ENCODE measurements around the gene JSRP1. TPM values are rescaled to one million over a fixed set of nuclear protein-coding genes. Genes with fewer than 3 reads are reported as not detected.

The JSRP1 gene
- total RNA-seq, 1 experiment from 2014 or later, result 0.38 TPM

DNA sequence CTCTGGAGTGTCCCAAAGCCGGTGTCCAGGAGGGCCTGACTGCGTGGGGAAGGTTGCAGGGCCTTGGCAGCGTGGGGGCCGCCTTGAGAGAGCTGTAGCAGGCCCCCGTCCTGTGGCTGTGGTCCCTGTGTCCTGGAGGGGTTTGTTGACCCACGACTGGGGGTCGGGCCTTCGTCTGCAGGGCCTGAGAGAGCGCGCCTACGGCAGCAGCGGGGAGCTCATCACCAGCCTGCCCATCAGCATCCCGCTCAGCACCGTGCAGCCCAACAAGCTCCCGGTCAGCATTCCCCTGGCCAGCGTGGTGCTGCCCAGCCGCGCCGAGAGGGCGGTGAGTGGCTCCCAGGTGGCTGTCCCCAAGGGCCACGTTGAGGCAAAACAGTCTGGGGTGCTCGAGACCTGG lies 38.6 kb downstream of the JSRP1 start:
- DNase-seq (ENCODE audit: low spot score), result no peak

DNA sequence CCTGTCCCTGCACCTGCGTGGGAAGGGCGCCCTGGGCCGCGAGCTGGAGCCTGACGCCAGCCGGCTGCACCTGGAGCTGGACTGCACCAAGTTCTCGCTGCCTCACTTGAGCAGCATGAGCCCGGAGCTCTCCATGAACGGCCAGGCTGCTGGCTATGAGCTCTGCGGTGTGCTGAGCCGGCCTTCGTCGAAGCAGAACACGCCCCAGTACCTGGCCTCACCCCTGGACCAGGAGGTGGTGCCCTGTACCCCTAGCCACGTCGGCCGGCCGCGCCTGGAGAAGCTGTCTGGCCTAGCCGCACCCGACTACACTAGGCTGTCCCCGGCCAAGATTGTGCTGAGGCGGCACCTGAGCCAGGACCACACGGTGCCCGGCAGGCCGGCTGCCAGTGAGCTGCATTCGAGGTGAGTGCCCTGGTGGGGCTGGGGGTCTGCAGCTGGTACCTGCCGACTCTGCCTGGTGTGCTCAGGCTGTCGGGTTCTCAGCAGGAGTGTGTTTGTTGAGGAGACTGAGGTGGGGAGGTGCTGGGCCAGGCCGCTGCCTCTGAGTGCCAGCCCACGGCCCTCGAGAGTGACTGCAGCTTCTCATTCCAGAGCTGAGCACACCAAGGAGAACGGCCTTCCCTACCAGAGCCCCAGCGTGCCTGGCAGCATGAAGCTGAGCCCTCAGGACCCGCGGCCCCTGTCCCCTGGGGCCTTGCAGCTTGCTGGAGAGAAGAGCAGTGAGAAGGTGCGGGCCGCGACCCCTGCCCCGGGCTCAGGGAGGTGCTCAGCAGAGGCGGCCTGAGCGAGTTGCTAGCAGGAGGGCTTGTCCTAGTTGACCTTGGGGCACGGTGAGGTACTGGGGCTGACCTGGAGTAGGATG lies 39.6 kb downstream of the JSRP1 start:
- no peak for DNase-seq (ENCODE audit: low spot score)

DNA sequence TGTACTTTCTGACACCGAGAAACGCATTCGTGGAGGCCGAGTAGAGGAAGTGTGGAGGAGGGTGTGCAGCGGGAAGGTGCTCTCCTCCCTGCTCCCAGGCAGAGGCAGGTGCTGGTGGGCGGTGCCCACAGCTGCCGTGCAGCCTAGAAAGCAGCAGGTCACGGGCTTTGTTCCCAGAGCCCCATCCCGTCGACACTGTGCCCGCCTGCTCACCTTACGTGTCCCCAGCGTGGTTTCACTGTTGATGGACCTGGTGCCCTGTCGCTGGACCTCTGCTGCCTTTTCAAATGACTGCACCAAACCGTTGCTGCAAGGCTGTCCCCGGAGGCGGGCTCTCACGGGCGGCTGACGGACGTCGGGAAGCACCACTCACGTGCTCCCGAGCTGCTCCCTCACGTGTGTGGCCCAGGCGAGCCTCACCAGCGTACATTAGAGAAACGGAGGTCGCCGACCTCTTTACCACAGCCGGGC lies 40.9 kb downstream of the JSRP1 start:
- DNase-seq (ENCODE audit: low spot score), result no peak

DNA sequence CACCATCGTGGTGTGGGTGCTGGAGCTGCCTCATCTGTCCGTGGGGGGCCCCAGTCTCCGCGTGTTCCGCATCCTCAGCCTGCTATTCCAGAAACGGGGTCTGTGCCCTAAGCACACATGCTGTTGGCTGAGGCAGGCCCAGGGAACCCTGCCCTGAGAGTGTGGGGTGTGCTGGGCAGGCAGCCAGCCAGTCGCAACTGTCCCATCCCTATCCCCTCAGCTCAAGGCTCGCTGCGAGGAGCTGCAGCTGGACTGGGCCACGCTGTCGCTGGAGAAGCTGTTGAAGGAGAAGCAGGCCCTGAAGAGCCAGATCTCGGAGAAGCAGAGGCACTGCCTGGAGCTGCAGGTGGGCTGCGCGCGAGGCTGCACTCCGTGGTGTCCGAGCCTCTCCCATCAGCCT lies 42.0 kb downstream of the JSRP1 start:
- no peak for DNase-seq (ENCODE audit: low spot score)

DNA sequence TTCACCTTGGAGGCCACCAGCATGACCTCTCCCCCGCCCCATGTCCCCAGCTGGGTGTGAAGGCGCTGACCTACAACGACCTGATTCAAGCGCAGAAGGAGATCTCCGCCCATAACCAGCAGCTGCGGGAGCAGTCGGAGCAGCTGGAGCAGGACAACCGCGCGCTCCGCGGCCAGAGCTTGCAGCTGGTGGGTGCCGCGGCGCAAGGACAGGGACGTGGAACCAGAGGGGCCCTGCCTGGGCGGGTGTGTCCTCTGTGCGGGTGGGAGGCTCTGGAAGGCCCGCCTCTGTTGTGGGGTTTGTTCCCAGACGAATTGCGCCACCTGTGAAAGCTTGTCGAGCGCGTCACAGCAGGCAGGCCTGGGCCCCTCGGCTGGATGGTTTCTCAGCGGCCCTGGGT lies 42.4 kb downstream of the JSRP1 start:
- DNase-seq (ENCODE audit: low spot score), result no peak

DNA sequence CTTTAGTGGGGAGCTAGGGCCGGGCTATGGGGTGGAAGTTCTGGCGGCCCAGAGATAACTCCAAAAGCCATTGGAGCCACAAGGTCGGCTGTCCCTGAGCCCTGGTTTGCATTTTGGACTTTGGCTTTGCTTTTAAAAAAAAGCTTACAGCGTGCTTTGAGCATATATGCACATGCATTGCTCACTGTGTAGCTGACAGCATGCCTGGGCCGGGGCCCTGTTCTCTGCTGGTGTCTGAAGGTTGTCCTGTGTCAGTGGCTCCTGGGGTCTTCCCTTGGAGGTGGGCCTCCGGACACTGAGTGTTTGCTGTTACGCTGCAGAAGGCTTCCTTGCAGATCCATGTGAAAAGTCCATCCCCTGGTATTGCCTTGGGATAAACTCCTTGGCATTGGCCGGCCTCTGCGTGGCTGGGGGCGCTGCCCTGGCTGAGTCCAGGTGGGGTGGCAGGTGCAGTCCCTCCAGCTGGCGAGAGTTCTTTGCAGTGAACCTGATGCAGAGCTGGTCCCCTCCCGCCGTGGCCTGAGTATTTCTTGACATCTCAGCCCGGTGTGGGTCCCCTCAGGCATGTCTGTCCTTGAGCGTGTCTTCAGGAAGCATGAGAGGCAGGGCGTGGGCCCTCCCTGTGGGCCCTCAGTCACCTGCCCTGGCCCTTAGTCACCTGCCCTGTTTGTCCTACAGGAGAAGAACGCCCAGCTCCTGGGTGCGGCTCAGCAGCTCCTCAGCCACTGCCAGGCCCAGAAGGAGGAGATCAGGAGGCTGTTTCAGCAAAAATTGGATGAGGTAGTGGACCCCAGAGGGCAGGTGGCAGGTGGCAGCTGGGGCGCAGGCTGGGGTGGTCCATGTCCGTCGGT lies 43.1 kb downstream of the JSRP1 start:
- DNase-seq (ENCODE audit: low spot score), result no peak

DNA sequence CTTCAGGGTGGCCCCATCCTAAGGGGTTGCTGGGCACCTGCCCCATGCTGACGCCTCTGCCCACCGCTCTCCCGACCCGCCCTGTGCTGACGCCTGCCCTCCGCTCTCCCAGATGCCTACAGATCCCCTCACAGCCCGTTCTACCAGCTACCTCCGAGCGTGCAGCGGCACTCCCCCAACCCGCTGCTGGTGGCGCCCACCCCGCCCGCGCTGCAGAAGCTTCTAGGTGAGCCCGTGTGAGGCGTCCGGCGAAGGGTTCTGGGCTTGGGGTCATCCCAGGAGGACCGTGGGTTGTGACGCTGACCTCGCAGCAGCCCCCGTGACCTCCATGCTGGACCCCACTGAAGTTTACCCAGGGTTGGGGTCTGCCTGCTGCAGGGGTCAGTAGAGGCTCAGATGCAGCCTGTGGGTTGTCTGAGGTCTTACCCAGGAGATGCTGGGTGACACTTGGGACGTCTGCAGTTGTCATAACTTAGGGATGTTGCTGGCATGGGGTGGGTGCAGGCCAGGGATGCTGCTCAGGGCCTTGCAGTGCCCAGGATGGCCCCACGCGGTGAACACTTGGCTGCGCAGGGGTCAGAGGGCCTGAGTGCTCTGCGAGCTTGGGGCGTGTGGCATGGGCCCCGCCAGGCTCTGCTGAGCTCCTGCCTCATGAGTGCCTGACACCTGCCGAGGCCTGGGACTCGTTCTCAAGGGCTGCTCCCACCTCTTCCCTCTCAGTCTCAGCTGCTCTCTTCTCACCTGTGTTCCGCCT lies 45.1 kb downstream of the JSRP1 start:
- no peak for DNase-seq (ENCODE audit: low spot score)

DNA sequence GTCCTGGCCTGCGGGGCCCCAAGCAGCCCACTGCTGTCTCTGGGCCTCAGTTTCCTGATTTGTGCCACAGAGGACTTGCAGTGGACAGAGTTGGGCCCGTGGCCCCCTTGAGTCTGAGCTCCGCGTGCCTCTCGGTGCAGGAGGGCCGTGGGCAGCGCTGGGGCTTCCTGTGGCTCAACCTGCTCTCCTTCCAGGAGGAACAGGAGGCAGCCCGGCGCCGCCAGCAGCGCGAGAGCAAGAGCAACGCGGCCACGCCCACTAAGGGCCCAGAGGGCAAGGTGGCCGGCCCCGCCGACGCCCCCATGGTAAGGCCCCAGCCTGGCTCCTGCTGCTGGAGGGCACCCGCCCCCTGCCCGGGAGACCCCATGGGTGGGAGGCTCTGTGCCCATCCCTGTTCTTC lies 46.0 kb downstream of the JSRP1 start:
- no peak for DNase-seq (ENCODE audit: low spot score)

DNA sequence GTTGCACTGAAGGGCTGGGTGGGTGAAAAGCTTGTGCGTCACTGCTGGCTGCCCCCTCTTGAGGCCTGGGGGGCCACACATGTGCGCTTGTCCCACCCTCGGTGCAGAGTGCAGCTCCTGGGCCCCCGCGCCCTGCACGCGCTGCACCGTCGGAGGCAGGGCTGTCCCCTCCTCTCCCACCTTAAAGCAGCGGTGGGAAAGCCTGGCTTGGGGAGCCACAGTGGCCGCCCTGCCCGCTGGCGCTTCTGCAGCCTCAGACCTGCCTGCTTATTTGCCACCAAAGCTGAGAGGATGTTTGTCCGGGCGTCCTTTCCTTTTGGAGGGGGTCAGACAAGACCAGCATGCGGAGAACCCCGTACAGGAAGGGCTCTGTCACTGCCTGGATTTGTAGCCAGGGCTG lies 46.8 kb downstream of the JSRP1 start:
- no peak for DNase-seq (ENCODE audit: low spot score)

DNA sequence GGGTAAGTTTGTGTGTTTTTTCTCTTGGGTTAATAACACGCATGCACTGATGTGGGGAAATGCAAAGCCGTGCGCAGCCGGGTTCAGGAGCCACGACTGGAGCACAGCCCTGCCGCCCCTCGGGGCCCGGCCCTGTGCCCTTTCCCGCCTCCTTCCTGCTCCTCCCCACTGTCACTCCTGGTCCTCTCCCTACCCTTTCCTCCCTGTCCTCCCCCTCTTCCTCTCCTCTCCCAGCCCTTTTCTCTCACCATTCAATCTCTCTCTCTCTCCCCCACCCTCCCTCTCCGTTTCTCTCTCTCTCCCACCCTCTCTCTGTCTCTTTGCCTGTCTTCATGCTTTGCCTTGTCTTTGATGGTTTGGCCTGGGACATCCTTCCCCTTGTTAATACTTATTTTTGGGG lies 47.2 kb downstream of the JSRP1 start:
- DNase-seq (ENCODE audit: low spot score), result no peak

DNA sequence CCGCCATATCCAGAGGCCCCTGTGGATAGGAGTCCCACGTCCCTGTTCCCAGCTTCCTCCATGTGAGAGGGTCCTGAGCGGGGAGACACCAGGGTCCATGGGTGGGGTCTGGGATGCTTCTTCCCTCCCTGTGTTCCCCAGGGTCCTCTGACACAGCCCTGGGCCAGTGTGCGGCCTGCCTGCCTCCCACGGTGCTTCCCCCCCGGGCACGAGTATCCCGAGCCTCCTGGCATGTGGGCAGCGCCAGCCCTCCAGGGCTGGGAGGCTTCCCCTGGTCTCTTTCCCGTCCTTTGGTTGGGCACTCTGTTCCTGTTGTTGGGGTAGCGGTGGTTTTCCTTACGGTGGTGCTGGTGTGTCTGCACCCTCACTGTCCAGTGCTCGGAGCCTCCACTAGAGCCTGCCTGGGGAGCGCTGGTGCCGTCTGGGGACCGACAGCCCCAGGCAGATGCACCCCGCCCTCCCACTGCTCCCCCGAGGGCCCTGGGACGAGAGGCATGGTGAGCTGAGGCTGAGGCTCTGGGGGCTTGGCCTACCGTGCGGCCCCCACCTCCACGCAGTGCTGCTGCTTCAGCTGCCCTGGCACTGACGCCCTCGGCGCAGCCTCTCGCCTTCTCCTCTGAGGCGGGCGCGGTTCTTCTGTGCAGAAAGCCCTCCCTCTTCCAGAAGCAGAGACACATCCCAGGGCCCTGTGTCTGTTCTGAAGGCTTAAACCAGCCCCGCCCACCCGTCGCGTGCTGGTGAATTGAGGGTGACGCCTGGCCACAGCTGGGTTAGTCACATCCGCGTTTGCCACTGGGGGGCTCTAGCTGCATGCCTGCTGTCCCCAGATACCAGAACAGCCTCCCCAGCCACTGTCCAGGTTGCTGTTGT lies 48.0 kb downstream of the JSRP1 start:
- no peak for DNase-seq (ENCODE audit: low spot score)

DNA sequence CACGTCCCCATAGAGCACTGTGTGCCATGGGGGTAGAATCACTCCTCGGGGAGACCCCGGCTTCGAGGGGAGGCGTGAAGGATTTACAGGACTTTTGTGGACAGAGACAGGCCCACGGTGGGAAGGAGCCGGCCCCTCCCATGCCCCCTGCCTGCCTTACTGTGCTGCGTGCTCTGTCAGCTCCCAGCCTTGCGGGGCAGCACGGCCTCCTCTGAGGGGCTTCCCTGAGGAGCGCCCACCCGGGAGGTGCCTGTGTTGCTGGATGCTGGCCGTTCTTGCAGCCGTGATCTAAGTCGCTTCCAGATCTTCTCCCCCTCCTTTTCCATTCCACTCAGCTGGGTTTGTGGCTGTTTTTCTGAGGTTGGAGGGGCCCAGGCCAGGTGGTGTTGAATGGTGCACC lies 49.2 kb downstream of the JSRP1 start:
- no peak for DNase-seq (ENCODE audit: low spot score)

DNA sequence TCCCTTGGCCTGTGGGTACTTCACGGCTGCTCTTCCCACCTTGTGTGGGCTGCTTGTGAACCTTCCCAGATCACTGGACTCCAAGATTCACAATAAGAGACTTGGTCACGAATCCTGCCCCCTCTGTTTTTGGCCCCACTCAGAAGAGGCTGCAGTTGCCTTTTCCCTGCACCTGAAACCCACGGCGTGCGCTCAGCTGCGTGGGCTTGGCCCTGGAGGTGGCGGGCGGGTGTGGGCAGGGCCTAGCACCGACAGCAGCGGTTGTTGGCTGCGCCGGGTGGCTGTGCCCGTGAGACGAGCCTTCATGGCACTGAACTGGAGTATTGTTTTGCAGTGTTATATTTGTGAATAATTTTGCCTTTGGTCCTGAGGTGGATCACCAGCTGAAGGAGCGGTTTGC lies 53.9 kb downstream of the JSRP1 start:
- DNase-seq (ENCODE audit: low spot score), result no peak

Small RNA genes lying within 50 kb of the gene (small RNA-seq; reads per million reads assigned to genes)
- not detected for gene MIR1227

Other genes starting within 250 kb of the JSRP1 start
- gene BTBD2, start 240.7 kb downstream of the JSRP1 start, total RNA-seq (2014; rRNA removed; shearing (Covaris generic)), result 43.3 and 56.4 TPM in 2 replicates
- gene MKNK2, start 205.2 kb downstream of the JSRP1 start, total RNA-seq (2014; rRNA removed; shearing (Covaris generic)), result 212 and 223 TPM in 2 replicates
- gene MOB3A, start 160.1 kb downstream of the JSRP1 start, total RNA-seq (2014; rRNA removed; shearing (Covaris generic)), result 7.7 and 9.2 TPM in 2 replicates
- gene IZUMO4, start 159.5 kb downstream of the JSRP1 start, total RNA-seq (2014; rRNA removed; shearing (Covaris generic)), result 2.7 and 5.3 TPM in 2 replicates
- 143 and 145 TPM in 2 replicates for gene AP3D1, start 104.9 kb downstream of the JSRP1 start, total RNA-seq (2014; rRNA removed; shearing (Covaris generic))
- gene DOT1L, start 92.5 kb downstream of the JSRP1 start, total RNA-seq (2014; rRNA removed; shearing (Covaris generic)), result 12.9 and 19.5 TPM in 2 replicates
- gene PLEKHJ1, start 20.1 kb downstream of the JSRP1 start, total RNA-seq (2014; rRNA removed; shearing (Covaris generic)), result 295 and 307 TPM in 2 replicates
- gene SF3A2, start 19.6 kb downstream of the JSRP1 start, total RNA-seq (2014; rRNA removed; shearing (Covaris generic)), result 80.5 and 102 TPM in 2 replicates
- 17.3 and 19.9 TPM in 2 replicates for gene AMH, start 7.1 kb downstream of the JSRP1 start, total RNA-seq (2014; rRNA removed; shearing (Covaris generic))
- gene PEAK3, start 25.8 kb upstream of the JSRP1 start, total RNA-seq (2014; rRNA removed; shearing (Covaris generic)), result not detected in 2 replicates
- gene LINGO3, start 51.7 kb upstream of the JSRP1 start, total RNA-seq (2014; rRNA removed; shearing (Covaris generic)), result 0.20 TPM in 1 of 2 replicates, not detected in the other
- 276 and 306 TPM in 2 replicates for gene LSM7, start 72.2 kb upstream of the JSRP1 start, total RNA-seq (2014; rRNA removed; shearing (Covaris generic))
- 85.0 and 121 TPM in 2 replicates for gene SPPL2B, start 72.3 kb upstream of the JSRP1 start, total RNA-seq (2014; rRNA removed; shearing (Covaris generic))
- 0.31 TPM in 1 of 2 replicates, not detected in the other for gene TMPRSS9, start 103.8 kb upstream of the JSRP1 start, total RNA-seq (2014; rRNA removed; shearing (Covaris generic))
- 154 and 163 TPM in 2 replicates for gene TIMM13, start 171.2 kb upstream of the JSRP1 start, total RNA-seq (2014; rRNA removed; shearing (Covaris generic))
- gene LMNB2, start 200.5 kb upstream of the JSRP1 start, total RNA-seq (2014; rRNA removed; shearing (Covaris generic)), result 210 and 212 TPM in 2 replicates
- gene GADD45B, start 219.7 kb upstream of the JSRP1 start, total RNA-seq (2014; rRNA removed; shearing (Covaris generic)), result 15.2 and 21.8 TPM in 2 replicates